Neutrophil (primary cell): Measurements from ENCODE around the gene PDC.
A peak's percentile ranks its signal among the peaks of the same experiment; 100 is the strongest.

Experiments used
- H3K27ac ChIP-seq: fragments of 200-600 bp; sonication (generic); 2 replicates; pipeline ENCODE4 v1.5.1; 2016; ENCODE audit warnings: mild to moderate bottlenecking, moderate library complexity
- H3K27me3 ChIP-seq: fragments of 200-600 bp; sonication (generic); 2 replicates; pipeline ENCODE4 v1.6.0; 2016; ENCODE audit warnings: mild to moderate bottlenecking
- H3K36me3 ChIP-seq: fragments of 200-600 bp; sonication (generic); 2 replicates; pipeline ENCODE4 v1.5.1; 2017
- H3K4me1 ChIP-seq, 2 experiments: fragments of 200-600 bp in 1 of 2; sonication (generic) in 1 of 2; 1 replicate in 1 of 2; 2 replicates in 1 of 2; pipeline versions ENCODE4 v1.5.1 to v1.6.1; 2013 to 2016; ENCODE audit warnings: low read depth in 1 of 2, low read length in 1 of 2, mild to moderate bottlenecking in 1 of 2, moderate library complexity in 1 of 2; ENCODE audit not compliant: control insufficient read depth in 1 of 2, insufficient read depth in 1 of 2
- H3K4me3 ChIP-seq, 2 experiments: fragments of 200-600 bp in 1 of 2; sonication (generic) in 1 of 2; 1 replicate in 1 of 2; 2 replicates in 1 of 2; pipeline ENCODE4 v1.5.1; 2013 to 2016; ENCODE audit warnings: low read depth in 1 of 2, low read length in 1 of 2, mild to moderate bottlenecking in 1 of 2, moderate library complexity in 1 of 2
- H3K9me3 ChIP-seq: fragments of 200-600 bp; sonication (generic); 2 replicates; pipeline ENCODE4 v1.5.1; 2016
- TF ChIP-seq, protein P1 (sequence below): fragments of 200-600 bp; sonication (generic); IDR thresholded peaks from 2 replicates; pipeline ENCODE4 v1.5.1; 2016; ENCODE audit warnings: antibody characterized with exemption

PDC gene

DNA sequence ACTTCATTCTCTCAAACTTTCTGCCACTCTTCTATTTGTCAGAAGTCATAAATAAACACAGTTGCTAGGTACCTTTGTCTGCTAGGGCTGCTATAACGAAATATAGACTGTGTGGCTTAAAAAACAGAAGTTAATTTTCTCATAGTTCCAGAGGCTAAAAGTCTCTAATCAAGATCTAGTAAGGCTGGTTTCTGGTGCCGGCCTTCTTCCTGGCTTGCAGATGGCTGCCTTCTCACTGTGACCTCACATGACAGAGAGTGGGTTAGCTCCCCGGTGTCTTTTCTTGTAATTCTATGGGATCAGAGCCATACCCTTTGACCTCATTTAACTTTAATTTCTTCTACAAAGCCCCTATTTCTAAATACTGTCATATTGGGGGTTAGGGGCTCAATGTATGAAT is 5.9 kb downstream of the PDC start:
- TF ChIP-seq, protein P1, sequence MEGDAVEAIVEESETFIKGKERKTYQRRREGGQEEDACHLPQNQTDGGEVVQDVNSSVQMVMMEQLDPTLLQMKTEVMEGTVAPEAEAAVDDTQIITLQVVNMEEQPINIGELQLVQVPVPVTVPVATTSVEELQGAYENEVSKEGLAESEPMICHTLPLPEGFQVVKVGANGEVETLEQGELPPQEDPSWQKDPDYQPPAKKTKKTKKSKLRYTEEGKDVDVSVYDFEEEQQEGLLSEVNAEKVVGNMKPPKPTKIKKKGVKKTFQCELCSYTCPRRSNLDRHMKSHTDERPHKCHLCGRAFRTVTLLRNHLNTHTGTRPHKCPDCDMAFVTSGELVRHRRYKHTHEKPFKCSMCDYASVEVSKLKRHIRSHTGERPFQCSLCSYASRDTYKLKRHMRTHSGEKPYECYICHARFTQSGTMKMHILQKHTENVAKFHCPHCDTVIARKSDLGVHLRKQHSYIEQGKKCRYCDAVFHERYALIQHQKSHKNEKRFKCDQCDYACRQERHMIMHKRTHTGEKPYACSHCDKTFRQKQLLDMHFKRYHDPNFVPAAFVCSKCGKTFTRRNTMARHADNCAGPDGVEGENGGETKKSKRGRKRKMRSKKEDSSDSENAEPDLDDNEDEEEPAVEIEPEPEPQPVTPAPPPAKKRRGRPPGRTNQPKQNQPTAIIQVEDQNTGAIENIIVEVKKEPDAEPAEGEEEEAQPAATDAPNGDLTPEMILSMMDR: no peak

DNA sequence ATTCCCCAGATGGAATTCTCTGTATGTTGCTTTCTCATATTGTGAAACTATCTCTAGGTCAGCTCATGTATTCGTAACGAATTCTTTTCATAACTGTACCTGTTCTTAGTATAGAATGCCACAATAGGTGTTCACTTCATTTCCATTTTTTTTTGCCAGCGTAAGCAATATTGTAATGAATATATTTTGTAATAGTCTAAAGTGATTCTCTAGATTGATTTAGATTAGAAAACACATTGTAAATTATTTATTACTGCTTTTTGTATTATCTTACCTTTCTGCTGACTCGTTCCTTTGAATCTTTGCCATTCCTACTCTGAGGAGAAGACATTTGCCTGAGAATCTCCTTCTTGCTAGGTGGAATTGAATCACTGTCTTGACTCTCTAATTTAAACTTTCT is 14.8 kb downstream of the PDC start:
- Histone ChIP-seq H3K27me3 (no peaks in the 10 kb centered on the region), H3K9me3 (no peaks in the 10 kb centered on the region), H3K4me1 (peaks cover 23 to 29% of the 10 kb centered on the region in 2 experiments), H3K27ac (no peak overlapping the region), H3K36me3 (no peaks in the 10 kb centered on the region), H3K4me3 (no peak overlapping the region)
- TF ChIP-seq, protein P1: no peak

More for the DNA sequence above, 5.9 kb downstream of the PDC start:
- Histone ChIP-seq H3K36me3 (no peaks in the 10 kb centered on the region), H3K27me3 (no peaks in the 10 kb centered on the region), H3K9me3 (no peaks in the 10 kb centered on the region), H3K4me3 (no peak overlapping the region), H3K27ac (no peak overlapping the region), H3K4me1 (no peaks in the 10 kb centered on the region)

DNA sequence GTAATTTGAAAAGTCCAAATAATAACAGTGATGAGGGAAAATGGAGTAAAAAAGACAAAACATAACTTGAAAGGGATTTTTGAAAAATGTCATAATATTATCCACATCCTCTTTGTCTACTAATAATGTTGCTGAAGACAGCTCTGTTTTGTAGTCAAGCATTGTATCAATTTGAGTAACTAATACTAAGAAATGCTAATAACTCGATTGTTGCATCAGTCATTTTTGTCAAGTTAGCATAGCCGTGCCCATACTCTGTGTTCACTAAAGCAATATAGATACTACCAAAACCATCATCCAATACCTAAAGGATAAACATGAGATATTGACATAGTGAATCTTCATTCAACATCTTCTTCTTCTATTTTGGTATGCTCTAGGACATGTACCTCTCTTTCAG is 17.3 kb downstream of the PDC start:
- H3K36me3 ChIP-seq: no peaks in the 10 kb centered on the region
- peaks cover 23 to 29% of the 10 kb centered on the region in 2 experiments for H3K4me1 ChIP-seq
- H3K27me3 ChIP-seq: no peaks in the 10 kb centered on the region
- H3K9me3 ChIP-seq: no peaks in the 10 kb centered on the region
- TF ChIP-seq, protein P1: no peak
- no peak overlapping the region for H3K4me3 ChIP-seq
- H3K27ac ChIP-seq: peak overlapping the region; percentile 75

GRCh38 chr1:186442651-186443375 is 18.1 kb downstream of the PDC start:
- Histone ChIP-seq H3K4me3 (peak overlapping the region; percentile 3 to 27), H3K4me1 (peaks cover 23 to 29% of the 10 kb centered on the region in 2 experiments), H3K36me3 (no peaks in the 10 kb centered on the region), H3K27ac (peak overlapping the region; percentile 75), H3K27me3 (no peaks in the 10 kb centered on the region), H3K9me3 (no peaks in the 10 kb centered on the region)
- TF ChIP-seq, protein P1: no peak

DNA sequence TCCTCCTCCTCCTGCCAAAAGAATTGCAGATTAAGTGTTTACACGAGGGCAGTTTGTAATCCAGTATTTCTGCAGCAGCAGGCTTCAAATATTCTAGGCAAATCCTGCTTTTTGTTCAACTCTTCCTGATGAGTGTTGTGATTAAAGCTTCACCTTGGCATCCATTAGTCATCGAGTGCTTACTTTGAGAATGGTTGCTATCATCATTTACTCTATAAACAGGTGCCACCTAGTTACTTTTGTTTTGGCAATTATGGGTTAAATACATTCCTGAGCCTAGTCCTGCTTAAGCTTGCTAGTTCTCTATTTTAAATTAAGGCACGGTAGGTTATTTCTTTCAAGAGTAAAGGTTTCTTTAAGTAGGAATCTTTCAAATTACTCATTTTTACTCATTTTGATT is 20.3 kb downstream of the PDC start:
- H3K36me3 ChIP-seq: no peaks in the 10 kb centered on the region
- peaks cover 23 to 30% of the 10 kb centered on the region in 2 experiments for H3K4me1 ChIP-seq
- no peak overlapping the region for H3K27ac ChIP-seq
- TF ChIP-seq, protein P1: no peak
- H3K27me3 ChIP-seq: no peaks in the 10 kb centered on the region
- H3K9me3 ChIP-seq: no peaks in the 10 kb centered on the region
- no peak overlapping the region for H3K4me3 ChIP-seq
